SK-N-SH (cell line): ENCODE results near the gene KLHL14. TPM values are rescaled to one million over a fixed set of nuclear protein-coding genes. Genes with fewer than 3 reads are reported as not detected.

Experiments used
- CTCF ChIA-PET: fragments of 300-600, 350-600 bp; formaldehyde crosslinking; extraction: SDS; loops from one replicate; lab custom pipeline; 2021; lab: Yijun Ruan, JAX
- POLR2A ChIA-PET: fragments of 350-600 bp; sonication (Branson Sonifier 250); formaldehyde crosslinking; extraction: SDS; loops from one replicate; lab custom pipeline; 2020; ENCODE audit warnings: antibody characterized with exemption, inconsistent platforms; lab: Yijun Ruan, JAX
- DNase-seq: peaks from one replicate; pipeline ENCODE4 v3.0.0; 2012
- H2AFZ ChIP-seq: fragments of 200-600 bp; sonication (generic); 2 replicates; pipeline ENCODE4 v1.8.1; 2016; ENCODE audit warnings: antibody characterized with exemption, mild to moderate bottlenecking, low read depth
- H3F3A ChIP-seq: fragments of 200-600 bp; sonication (generic); replicated peaks from 2 replicates; pipeline ENCODE3; 2016; ENCODE audit warnings: antibody characterized with exemption, mild to moderate bottlenecking; ENCODE audit not compliant: insufficient read depth
- H3K27ac ChIP-seq, 2 experiments: fragments of 200-500 bp in 1 of 2; fragments of 200-600 bp in 1 of 2; sonication (Bioruptor generic) in 1 of 2; sonication (generic), shearing (Covaris generic) in 1 of 2; 2 replicates each; pipeline versions ENCODE4 v1.5.1 to v1.6.1; 2014 to 2016; ENCODE audit warnings: low read depth in 2 of 2, inconsistent platforms in 1 of 2, low read length in 1 of 2, mild to moderate bottlenecking in 1 of 2, mixed read lengths in 1 of 2
- H3K27me3 ChIP-seq: fragments of 200-600 bp; sonication (generic), shearing (Covaris generic); 2 replicates; pipeline ENCODE4 v1.6.1; 2016; ENCODE audit warnings: mixed run types; ENCODE audit not compliant: insufficient read depth
- H3K36me3 ChIP-seq, 2 experiments: fragments of 200-500 bp in 1 of 2; fragments of 200-600 bp in 1 of 2; sonication (Bioruptor generic) in 1 of 2; sonication (generic) in 1 of 2; replicated peaks in 1 of 2; 2 replicates each; pipeline versions ENCODE3 to v1.5.1; 2014 to 2016; ENCODE audit warnings: low read length in 1 of 2, mild to moderate bottlenecking in 1 of 2; ENCODE audit not compliant: insufficient read depth in 2 of 2, control insufficient read depth in 1 of 2
- H3K4me1 ChIP-seq, 2 experiments: fragments of 200-500 bp in 1 of 2; fragments of 200-600 bp in 1 of 2; sonication (Bioruptor generic) in 1 of 2; sonication (generic), shearing (Covaris generic) in 1 of 2; 2 replicates each; pipeline versions ENCODE4 v1.5.1 to v1.6.1; 2014 to 2016; ENCODE audit warnings: low read depth in 1 of 2, low read length in 1 of 2, mixed run types in 1 of 2; ENCODE audit not compliant: insufficient read depth in 2 of 2, control insufficient read depth in 1 of 2
- H3K4me2 ChIP-seq: fragments of 200-600 bp; sonication (generic), shearing (Covaris generic); 2 replicates; pipeline ENCODE4 v1.6.1; 2017; ENCODE audit warnings: mixed run types
- H3K4me3 ChIP-seq, 2 experiments: fragments of 200-500 bp in 1 of 2; fragments of 200-600 bp in 1 of 2; sonication (Bioruptor generic) in 1 of 2; sonication (generic), shearing (Covaris generic) in 1 of 2; 2 replicates each; pipeline versions ENCODE4 v1.5.1 to v1.8.1; 2014 to 2016; ENCODE audit warnings: low read depth in 2 of 2, inconsistent platforms in 1 of 2, low read length in 1 of 2, mild to moderate bottlenecking in 1 of 2, mixed read lengths in 1 of 2, moderate library complexity in 1 of 2
- H3K79me2 ChIP-seq: fragments of 200-600 bp; sonication (generic); 2 replicates; pipeline ENCODE4 v1.8.1; 2017; ENCODE audit warnings: mild to moderate bottlenecking; ENCODE audit not compliant: insufficient read depth
- H3K9ac ChIP-seq: fragments of 200-600 bp; sonication (generic); 2 replicates; pipeline ENCODE4 v1.6.1; 2017; ENCODE audit warnings: mixed run types
- H3K9me2 ChIP-seq: fragments of 200-600 bp; sonication (generic); 2 replicates; pipeline ENCODE4 v1.6.1; 2017; ENCODE audit warnings: mixed run types
- H3K9me3 ChIP-seq: fragments of 200-600 bp; sonication (generic); 2 replicates; pipeline ENCODE4 v1.6.1; 2017; ENCODE audit warnings: mixed run types, mild to moderate bottlenecking, moderate library complexity
- H4K20me1 ChIP-seq: fragments of 200-600 bp; sonication (generic); 2 replicates; pipeline ENCODE4 v1.6.1; 2017; ENCODE audit warnings: mild to moderate bottlenecking, mixed run types; ENCODE audit not compliant: insufficient read depth
- CHD2 ChIP-seq: fragments of 150-350 bp; IDR thresholded peaks from 2 replicates; pipeline ENCODE4 v1.6.1; 2018; ENCODE audit warnings: low read length; ENCODE audit not compliant: partially characterized antibody
- CTCF ChIP-seq: fragments of 200-600 bp; sonication (generic); IDR thresholded peaks from 2 replicates; pipeline ENCODE4 v1.6.1; 2017; ENCODE audit warnings: antibody characterized with exemption, mild to moderate bottlenecking, moderate library complexity
- FOSL2 ChIP-seq: IDR thresholded peaks from 2 replicates; pipeline ENCODE4 v1.4.0; 2012; ENCODE audit warnings: low read depth, mild to moderate bottlenecking, moderate library complexity, borderline replicate concordance
- FOXJ3 ChIP-seq: sonication (generic); formaldehyde crosslinking; IDR thresholded peaks from 2 replicates; pipeline ENCODE4 v1.5.1; 2020; ENCODE audit warnings: mild to moderate bottlenecking, missing genetic modification reagents
- FOXM1 ChIP-seq: IDR thresholded peaks from 2 replicates; pipeline ENCODE4 v1.4.0; 2012; ENCODE audit warnings: low read depth, mild to moderate bottlenecking
- GABPA ChIP-seq: IDR thresholded peaks from 2 replicates; pipeline ENCODE4 v1.4.0; 2012; ENCODE audit warnings: low read depth, mild to moderate bottlenecking
- GATA2 ChIP-seq: sonication (generic); formaldehyde crosslinking; IDR thresholded peaks from 2 replicates; pipeline ENCODE4 v1.5.0; 2020; ENCODE audit warnings: mild to moderate bottlenecking, missing genetic modification reagents
- MAX ChIP-seq: IDR thresholded peaks from 2 replicates; pipeline ENCODE4 v1.4.0; 2012; ENCODE audit warnings: low read depth
- MEF2A ChIP-seq: IDR thresholded peaks from 2 replicates; pipeline ENCODE4 v1.4.0; 2012; ENCODE audit warnings: low read depth, borderline replicate concordance
- NFIC ChIP-seq: IDR thresholded peaks from 2 replicates; pipeline ENCODE4 v1.4.0; 2012; ENCODE audit warnings: borderline replicate concordance
- NRF1 ChIP-seq: IDR thresholded peaks from 2 replicates; pipeline ENCODE4 v1.6.1; 2012; ENCODE audit warnings: low read depth, mild to moderate bottlenecking, low read length
- PBX3 ChIP-seq: IDR thresholded peaks from 2 replicates; pipeline ENCODE4; 2012
- RCOR1 ChIP-seq: fragments of 150-350 bp; IDR thresholded peaks from 2 replicates; pipeline ENCODE4 v1.6.1; 2017; ENCODE audit warnings: antibody characterized with exemption, low read length
- RXRA ChIP-seq: IDR thresholded peaks from 2 replicates; pipeline ENCODE4 v1.4.0; 2012; ENCODE audit warnings: low read depth, mild to moderate bottlenecking, borderline replicate concordance
- TCF12 ChIP-seq: IDR thresholded peaks from 2 replicates; pipeline ENCODE4 v1.4.0; 2012
- YY1 ChIP-seq: IDR thresholded peaks from 2 replicates; pipeline ENCODE4 v1.4.0; 2012; ENCODE audit warnings: low read depth, mild to moderate bottlenecking
- ZBTB33 ChIP-seq: IDR thresholded peaks from 2 replicates; pipeline ENCODE4 v1.4.0; 2012; ENCODE audit warnings: low read depth, borderline replicate concordance
- WGBS: methylation state at CpG from one replicate; pipeline ENCODE4 v1.1.6; 2017; ENCODE audit warnings: low lambda C conversion rate; 5-methylcytosine and 5-hydroxymethylcytosine counted together
- polyA plus RNA-seq, 3 experiments: library from polyadenylated mRNA; depleted of rRNA; stranded (reverse); fragments of >200 nt; gene quantifications; 2 replicates each; pipeline ENCODE4 v1.2.3, GENCODE V29; 2012

The KLHL14 gene
- polyA plus RNA-seq, 1 of the 3 experiments (the other 2 are of a cell fraction), result not detected

- Histone ChIP-seq H4K20me1 (no peaks in the 10 kb centered on the region), H3K4me1 (no peaks in the 10 kb centered on the region), H3F3A (no peaks in the 10 kb centered on the region), H3K4me3 (no peak overlapping the region), H3K36me3 (no peaks in the 10 kb centered on the region), H3K9me3 (no peaks in the 10 kb centered on the region), H3K27ac (no peak overlapping the region), H3K4me2 (no peak overlapping the region), H3K27me3 (no peaks in the 10 kb centered on the region), H3K79me2 (no peaks in the 10 kb centered on the region), H3K9me2 (no peaks in the 10 kb centered on the region), H3K9ac (no peak overlapping the region), H2AFZ (no peak overlapping the region)
- CTCF ChIA-PET, result no interaction called here
- 39% methylated on average over 2 of the region's 2 CpGs for WGBS
- POLR2A ChIA-PET, result no interaction called here
- no peak for DNase-seq
- TF ChIP-seq NRF1 (no peak), NFIC (no peak), FOXJ3 (no peak), MEF2A (no peak), MAX (no peak), CTCF (no peak), RCOR1 (no peak), GABPA (no peak), ZBTB33 (no peak), TCF12 (no peak), CHD2 (no peak), RXRA (no peak), FOXM1 (no peak), YY1 (no peak), FOSL2 (no peak), PBX3 (no peak), GATA2 (CRISPR knock-in tag) (no peak)
Observed at GRCh38 chr18:32711862-32712261, 61.0 kb downstream of the KLHL14 start.
